ENCODE measurements around the gene DNAH12.
"Not testable (repeated sequence)": the region's sequence is repeated elsewhere in the genome, so short reads cannot be mapped to it uniquely, and the experiment has no call there.

DNAH12 gene

DNA sequence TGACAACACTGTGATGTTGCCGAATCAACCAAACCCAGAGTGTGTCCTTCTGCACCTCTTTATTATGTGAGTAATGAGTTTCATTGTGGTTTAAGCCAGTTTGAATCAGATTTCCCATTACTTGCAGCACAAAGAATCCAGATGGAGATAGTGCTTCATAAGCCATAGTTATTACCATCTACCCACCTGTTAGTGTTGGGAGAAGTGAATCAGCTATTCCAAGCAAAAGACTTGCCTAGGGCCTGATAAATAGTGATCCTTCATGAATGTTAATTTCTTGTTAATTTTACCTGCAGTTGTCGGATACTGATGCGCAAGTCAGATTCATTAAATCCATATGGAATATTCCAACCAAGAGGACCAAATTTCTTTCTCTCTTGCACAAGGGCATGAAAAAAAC, 229.9 kb downstream of the DNAH12 start:
- H3K4me3 ChIP-seq (ENCODE audit: low read depth, low read length): no peak overlapping the region
- no peaks in the 10 kb centered on the region for H3K36me3 ChIP-seq (ENCODE audit: control insufficient read depth, insufficient read depth, low read length)
- no peaks in the 10 kb centered on the region for H3K27me3 ChIP-seq (ENCODE audit: control insufficient read depth, insufficient read depth, low read length)
- H3K27ac ChIP-seq (ENCODE audit: low read depth, low read length): no peak overlapping the region
- H3K9ac ChIP-seq (ENCODE audit: low read length): no peak overlapping the region
- no peaks in the 10 kb centered on the region for H3K9me3 ChIP-seq (ENCODE audit: control insufficient read depth, insufficient read depth, low read depth, low read length)
- no peaks in the 10 kb centered on the region for H3K4me1 ChIP-seq (ENCODE audit: control insufficient read depth, insufficient read depth, low read length)

DNA sequence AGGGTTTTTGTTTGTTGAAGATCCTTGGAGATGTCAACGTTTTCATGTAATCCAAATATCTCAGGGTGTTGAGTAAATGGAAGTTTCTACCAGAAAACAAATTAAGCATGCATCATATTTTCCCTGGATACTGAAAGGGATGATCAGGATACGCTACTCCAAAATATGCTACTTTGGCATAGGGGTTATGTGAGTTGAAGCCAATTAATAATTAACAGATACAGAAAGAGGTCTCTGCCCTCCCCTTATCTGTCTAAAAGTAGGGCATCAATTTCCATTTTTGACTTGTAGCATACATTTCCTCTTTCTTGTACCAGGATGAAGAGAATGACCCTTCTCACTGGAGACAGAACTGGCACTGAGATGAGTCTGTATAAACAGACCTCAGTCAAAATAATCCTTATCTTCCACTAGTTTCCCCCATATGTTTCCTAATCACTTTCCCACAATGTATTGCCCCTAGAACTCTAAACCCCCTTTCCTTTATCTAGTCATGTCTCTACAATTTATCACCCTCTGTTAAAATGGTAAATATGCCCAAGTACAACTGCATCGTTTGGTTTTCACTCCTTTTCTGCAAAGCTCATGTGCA, 234.3 kb downstream of the DNAH12 start:
- H3K36me3 ChIP-seq (ENCODE audit: control insufficient read depth, insufficient read depth, low read length): no peaks in the 10 kb centered on the region
- no peak overlapping the region for H3K4me3 ChIP-seq (ENCODE audit: low read depth, low read length)
- H3K27me3 ChIP-seq (ENCODE audit: control insufficient read depth, insufficient read depth, low read length): no peaks in the 10 kb centered on the region
- no peaks in the 10 kb centered on the region for H3K9me3 ChIP-seq (ENCODE audit: control insufficient read depth, insufficient read depth, low read depth, low read length)
- no peak overlapping the region for H3K27ac ChIP-seq (ENCODE audit: low read depth, low read length)
- no peaks in the 10 kb centered on the region for H3K4me1 ChIP-seq (ENCODE audit: control insufficient read depth, insufficient read depth, low read length)
- no peak overlapping the region for H3K9ac ChIP-seq (ENCODE audit: low read length)

DNA sequence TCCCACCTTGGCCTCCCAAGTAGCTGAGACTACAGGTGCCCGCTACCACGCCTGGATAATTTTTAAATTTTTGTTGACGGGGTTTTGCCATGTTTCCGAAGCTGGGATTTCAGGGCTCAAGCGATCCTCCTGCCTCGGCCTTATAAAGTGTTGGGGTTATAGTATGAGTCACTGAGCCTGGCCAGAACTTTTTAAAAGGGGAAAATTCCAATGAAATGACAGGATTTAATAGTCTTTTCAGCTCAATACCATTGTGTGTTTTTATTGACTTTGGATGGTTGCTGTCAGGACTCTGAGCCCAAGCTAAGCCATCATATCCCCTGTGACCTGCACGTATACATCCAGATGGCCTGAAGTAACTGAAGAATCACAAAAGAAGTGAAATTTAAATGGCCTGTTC, 240.6 kb downstream of the DNAH12 start:
- not testable (repeated sequence) for H3K4me1 ChIP-seq (ENCODE audit: control insufficient read depth, insufficient read depth, low read length); H3K36me3 ChIP-seq (ENCODE audit: control insufficient read depth, insufficient read depth, low read length); H3K27me3 ChIP-seq (ENCODE audit: control insufficient read depth, insufficient read depth, low read length); H3K4me3 ChIP-seq (ENCODE audit: low read depth, low read length); H3K9ac ChIP-seq (ENCODE audit: low read length); H3K9me3 ChIP-seq (ENCODE audit: control insufficient read depth, insufficient read depth, low read depth, low read length); H3K27ac ChIP-seq (ENCODE audit: low read depth, low read length)

DNA sequence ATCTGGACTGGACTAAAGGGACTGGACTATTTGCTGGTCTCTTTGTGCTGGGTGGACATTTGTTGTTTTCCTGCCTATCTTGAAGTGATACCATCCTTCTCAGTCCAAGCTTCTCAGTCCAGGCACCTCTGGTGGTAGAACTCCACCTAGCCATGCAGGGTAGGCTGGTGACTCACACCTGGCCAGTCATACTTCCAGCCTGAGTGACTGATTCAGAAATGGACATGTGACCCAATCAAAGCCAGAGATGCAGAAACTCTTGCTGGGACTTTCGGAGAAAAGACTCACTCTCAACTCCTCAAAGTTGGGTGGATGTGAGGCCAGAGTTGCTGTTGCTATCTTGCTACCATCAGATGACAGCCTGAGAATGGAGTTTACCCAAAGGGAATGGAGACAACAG, 246.1 kb downstream of the DNAH12 start:
- H3K9ac ChIP-seq (ENCODE audit: low read length): no peak overlapping the region
- H3K4me1 ChIP-seq (ENCODE audit: control insufficient read depth, insufficient read depth, low read length): no peaks in the 10 kb centered on the region
- H3K9me3 ChIP-seq (ENCODE audit: control insufficient read depth, insufficient read depth, low read depth, low read length): no peaks in the 10 kb centered on the region
- no peak overlapping the region for H3K27ac ChIP-seq (ENCODE audit: low read depth, low read length)
- no peaks in the 10 kb centered on the region for H3K36me3 ChIP-seq (ENCODE audit: control insufficient read depth, insufficient read depth, low read length)
- H3K27me3 ChIP-seq (ENCODE audit: control insufficient read depth, insufficient read depth, low read length): no peaks in the 10 kb centered on the region; the same call in 1 of the 2 replicates
- no peak overlapping the region for H3K4me3 ChIP-seq (ENCODE audit: low read depth, low read length)

DNA sequence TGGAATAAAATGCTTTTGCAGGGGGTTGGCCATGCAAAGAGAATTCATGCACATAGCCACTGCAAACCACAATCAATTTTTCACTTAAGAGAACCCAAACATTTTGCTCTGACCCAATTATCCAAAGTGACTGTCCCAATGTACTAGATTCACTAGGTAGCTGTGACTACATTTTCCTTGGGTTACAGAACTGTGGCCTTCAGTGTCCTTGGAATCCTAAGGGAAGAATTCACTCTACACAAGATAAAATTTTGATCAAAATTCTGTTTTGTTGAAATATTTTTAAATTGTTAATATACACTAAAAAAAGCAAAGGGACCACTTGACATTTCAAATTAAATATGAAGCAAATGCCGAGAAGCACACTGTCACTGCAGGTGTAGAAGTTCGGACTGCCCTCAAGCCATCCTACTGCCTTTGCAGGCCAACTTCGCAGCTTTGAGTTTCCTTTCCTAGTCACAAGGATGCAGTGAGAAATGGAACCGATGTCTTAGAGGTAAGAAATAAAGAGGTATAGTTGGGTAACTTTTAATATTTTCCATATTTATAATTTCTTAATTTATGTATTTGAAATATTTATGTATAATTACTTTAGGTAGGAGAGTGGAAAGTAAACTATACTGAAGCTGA, 251.1 kb downstream of the DNAH12 start:
- Histone ChIP-seq H3K36me3 (ENCODE audit: control insufficient read depth, insufficient read depth, low read length) (no peaks in the 10 kb centered on the region), H3K9me3 (ENCODE audit: control insufficient read depth, insufficient read depth, low read depth, low read length) (no peaks in the 10 kb centered on the region), H3K27me3 (ENCODE audit: control insufficient read depth, insufficient read depth, low read length) (no peaks in the 10 kb centered on the region; the same call in 1 of the 2 replicates), H3K9ac (ENCODE audit: low read length) (no peak overlapping the region), H3K27ac (ENCODE audit: low read depth, low read length) (no peak overlapping the region), H3K4me1 (ENCODE audit: control insufficient read depth, insufficient read depth, low read length) (no peaks in the 10 kb centered on the region), H3K4me3 (ENCODE audit: low read depth, low read length) (no peak overlapping the region)

DNA sequence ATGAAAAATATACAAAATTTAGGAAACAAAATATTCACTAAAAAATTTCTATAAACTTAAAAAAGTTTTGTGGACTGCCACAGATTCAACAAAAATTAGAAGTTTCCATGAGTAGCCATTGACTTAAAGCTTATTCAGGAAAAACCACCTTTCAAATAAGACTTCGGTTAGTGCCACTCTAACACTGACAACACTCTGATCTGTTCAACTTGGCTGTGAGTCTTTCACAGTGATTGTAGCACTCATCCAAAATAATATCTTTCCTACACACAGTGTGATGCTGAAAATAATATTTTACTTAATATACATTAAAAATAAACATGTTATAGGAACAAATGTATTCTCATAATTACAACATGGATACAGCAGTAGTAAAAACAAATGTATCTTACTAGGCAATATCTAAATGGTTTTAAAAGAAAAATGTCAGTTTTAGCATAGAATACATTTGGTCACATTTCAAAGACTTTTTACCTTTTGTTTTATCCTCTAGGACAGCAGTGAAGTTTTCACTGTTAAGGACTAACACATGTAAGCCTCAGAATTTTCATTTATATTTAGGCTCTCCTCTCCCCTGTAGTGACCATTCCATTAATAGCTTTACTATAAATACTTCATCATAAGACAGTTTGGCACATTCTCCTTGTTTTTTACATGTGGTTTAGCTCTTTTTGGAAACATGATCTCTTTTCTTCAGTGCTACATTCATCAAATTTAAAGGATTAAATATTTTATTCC, 251.8 kb downstream of the DNAH12 start, which contains the start of gene ASB14:
ASB14 (minus strand) TSS at position 527 of the 738 bp plus-strand sequence. CDS start 652 bp downstream, outside the sequence.
- Histone ChIP-seq H3K4me3 (ENCODE audit: low read depth, low read length) (no peak within 1 kb of the TSS), H3K4me1 (ENCODE audit: control insufficient read depth, insufficient read depth, low read length) (no peaks in the 10 kb centered on the region), H3K36me3 (ENCODE audit: control insufficient read depth, insufficient read depth, low read length) (no peaks in the 10 kb centered on the region), H3K27ac (ENCODE audit: low read depth, low read length) (no peak within 1 kb of the TSS), H3K9ac (ENCODE audit: low read length) (no peak within 1 kb of the TSS), H3K9me3 (ENCODE audit: control insufficient read depth, insufficient read depth, low read depth, low read length) (no peaks in the 10 kb centered on the region), H3K27me3 (ENCODE audit: control insufficient read depth, insufficient read depth, low read length) (no peaks in the 10 kb centered on the region)

DNA sequence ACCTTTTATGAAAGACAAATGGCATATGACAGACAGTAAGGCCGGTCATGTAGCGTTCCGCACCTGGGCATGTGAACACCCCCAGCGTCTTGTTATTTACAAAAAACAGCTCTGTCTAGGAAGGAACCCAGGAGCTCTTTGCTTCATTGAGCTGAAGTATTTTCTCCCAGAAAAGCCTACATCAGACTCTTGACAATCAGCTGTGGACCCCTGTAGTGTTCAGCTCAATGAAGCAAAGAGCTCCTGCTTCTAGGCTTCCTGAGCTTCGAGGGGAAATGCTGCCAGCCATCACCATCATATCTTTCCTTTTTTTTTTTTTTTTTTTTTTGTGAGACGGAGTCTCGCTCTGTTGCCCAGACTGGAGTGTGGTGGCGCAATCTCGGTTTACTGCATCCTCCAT, 255.7 kb downstream of the DNAH12 start:
- H3K9ac ChIP-seq (ENCODE audit: low read length): no peak overlapping the region
- no peaks in the 10 kb centered on the region for H3K4me1 ChIP-seq (ENCODE audit: control insufficient read depth, insufficient read depth, low read length)

DNA sequence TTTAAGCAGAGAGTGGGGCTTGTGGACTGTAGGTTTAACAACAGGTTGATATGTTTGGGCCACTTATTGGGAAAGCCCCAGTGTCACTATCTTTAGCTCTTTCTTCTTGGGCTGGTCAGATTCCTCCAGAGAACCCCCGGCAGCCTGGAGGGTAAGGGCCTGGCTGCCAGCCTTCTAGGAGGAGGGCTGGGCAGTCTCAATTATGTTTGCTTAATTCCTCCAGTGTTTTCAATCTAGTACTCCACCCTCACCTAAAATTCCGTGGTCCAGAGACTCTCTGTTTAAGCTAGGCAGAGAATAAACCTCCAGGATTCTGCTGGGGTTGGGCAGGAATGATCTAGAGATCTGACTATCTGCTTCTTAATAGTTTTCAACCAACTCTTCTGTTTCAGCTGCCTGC, 256.9 kb downstream of the DNAH12 start:
- H3K36me3 ChIP-seq (ENCODE audit: control insufficient read depth, insufficient read depth, low read length): no peaks in the 10 kb centered on the region
- H3K27ac ChIP-seq (ENCODE audit: low read depth, low read length): no peak overlapping the region
- no peaks in the 10 kb centered on the region for H3K9me3 ChIP-seq (ENCODE audit: control insufficient read depth, insufficient read depth, low read depth, low read length)
- no peak overlapping the region for H3K9ac ChIP-seq (ENCODE audit: low read length)
- H3K27me3 ChIP-seq (ENCODE audit: control insufficient read depth, insufficient read depth, low read length): no peaks in the 10 kb centered on the region
- no peaks in the 10 kb centered on the region for H3K4me1 ChIP-seq (ENCODE audit: control insufficient read depth, insufficient read depth, low read length)
- H3K4me3 ChIP-seq (ENCODE audit: low read depth, low read length): no peak overlapping the region

More for the DNA sequence above, 255.7 kb downstream of the DNAH12 start:
- Histone ChIP-seq H3K27me3 (ENCODE audit: control insufficient read depth, insufficient read depth, low read length) (no peaks in the 10 kb centered on the region), H3K27ac (ENCODE audit: low read depth, low read length) (no peak overlapping the region), H3K9me3 (ENCODE audit: control insufficient read depth, insufficient read depth, low read depth, low read length) (no peaks in the 10 kb centered on the region), H3K36me3 (ENCODE audit: control insufficient read depth, insufficient read depth, low read length) (no peaks in the 10 kb centered on the region), H3K4me3 (ENCODE audit: low read depth, low read length) (no peak overlapping the region)

DNA sequence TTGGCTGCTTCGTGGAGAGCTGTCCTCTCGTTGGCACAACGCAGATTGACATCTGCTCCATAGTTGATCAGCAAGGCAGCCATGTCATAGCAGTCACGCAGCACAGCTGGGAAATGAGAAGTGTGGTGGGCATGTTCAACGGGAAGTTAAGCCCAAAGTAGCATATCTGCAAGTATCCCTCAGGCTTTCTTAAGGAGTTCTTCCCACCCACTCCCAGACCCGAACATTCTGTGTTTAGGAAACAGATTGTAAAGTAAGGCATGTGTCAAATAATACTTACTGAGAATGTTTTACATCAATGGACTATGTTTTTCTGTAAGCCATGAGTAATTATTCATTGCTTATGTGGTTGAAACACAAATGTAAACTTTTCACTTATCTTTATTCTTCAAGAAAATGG, 260.8 kb downstream of the DNAH12 start:
- Histone ChIP-seq H3K27ac (ENCODE audit: low read depth, low read length) (no peak overlapping the region), H3K27me3 (ENCODE audit: control insufficient read depth, insufficient read depth, low read length) (no peaks in the 10 kb centered on the region), H3K9me3 (ENCODE audit: control insufficient read depth, insufficient read depth, low read depth, low read length) (no peaks in the 10 kb centered on the region), H3K9ac (ENCODE audit: low read length) (no peak overlapping the region), H3K4me1 (ENCODE audit: control insufficient read depth, insufficient read depth, low read length) (no peaks in the 10 kb centered on the region), H3K4me3 (ENCODE audit: low read depth, low read length) (no peak overlapping the region), H3K36me3 (ENCODE audit: control insufficient read depth, insufficient read depth, low read length) (no peaks in the 10 kb centered on the region)

DNA sequence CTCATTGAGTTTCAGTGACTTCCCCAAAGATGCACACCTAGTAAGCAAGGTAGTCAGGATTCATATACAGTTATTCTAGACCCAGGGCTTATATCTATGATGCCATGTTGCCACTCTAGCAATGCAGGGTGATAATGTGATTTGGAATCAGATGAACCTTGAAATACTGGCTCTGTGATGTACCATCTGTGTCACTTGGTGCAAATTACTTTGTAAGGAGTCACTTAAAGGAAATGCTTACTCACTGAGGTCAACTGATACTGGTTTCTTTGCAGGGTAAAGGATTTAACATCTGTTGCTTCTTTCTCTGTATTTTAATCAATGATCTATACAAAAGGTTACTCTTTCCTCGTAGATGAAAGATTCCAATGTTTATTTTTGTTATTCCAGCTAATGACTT, 262.4 kb downstream of the DNAH12 start:
- no peaks in the 10 kb centered on the region for H3K4me1 ChIP-seq (ENCODE audit: control insufficient read depth, insufficient read depth, low read length)
- H3K27me3 ChIP-seq (ENCODE audit: control insufficient read depth, insufficient read depth, low read length): no peaks in the 10 kb centered on the region
- no peak overlapping the region for H3K9ac ChIP-seq (ENCODE audit: low read length)
- H3K27ac ChIP-seq (ENCODE audit: low read depth, low read length): no peak overlapping the region
- no peak overlapping the region for H3K4me3 ChIP-seq (ENCODE audit: low read depth, low read length)
- no peaks in the 10 kb centered on the region for H3K9me3 ChIP-seq (ENCODE audit: control insufficient read depth, insufficient read depth, low read depth, low read length)
- no peaks in the 10 kb centered on the region for H3K36me3 ChIP-seq (ENCODE audit: control insufficient read depth, insufficient read depth, low read length)

DNA sequence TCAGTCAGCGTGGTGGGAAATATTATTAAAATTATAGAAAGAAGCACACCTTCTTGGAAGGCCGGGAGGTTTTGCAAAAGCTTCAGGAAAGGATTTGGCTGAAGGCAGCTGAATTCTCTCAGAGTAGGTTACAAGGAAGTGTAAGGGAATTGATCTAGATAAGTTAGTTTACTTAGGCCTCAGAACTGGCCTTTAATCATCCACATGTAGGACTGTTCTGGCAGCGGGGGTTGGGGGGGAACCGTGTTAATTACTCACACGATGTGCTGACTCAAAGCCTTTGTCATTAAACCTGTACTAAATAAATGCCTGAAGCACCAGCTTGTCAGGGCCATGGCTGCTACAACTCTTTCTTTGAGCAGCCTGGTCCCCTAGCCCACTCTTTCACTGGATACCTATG, 264.5 kb downstream of the DNAH12 start:
- no peaks in the 10 kb centered on the region for H3K9me3 ChIP-seq (ENCODE audit: control insufficient read depth, insufficient read depth, low read depth, low read length)
- no peak overlapping the region for H3K4me3 ChIP-seq (ENCODE audit: low read depth, low read length)
- no peak overlapping the region for H3K27ac ChIP-seq (ENCODE audit: low read depth, low read length)
- no peak overlapping the region for H3K9ac ChIP-seq (ENCODE audit: low read length)
- no peaks in the 10 kb centered on the region for H3K4me1 ChIP-seq (ENCODE audit: control insufficient read depth, insufficient read depth, low read length)
- no peaks in the 10 kb centered on the region for H3K27me3 ChIP-seq (ENCODE audit: control insufficient read depth, insufficient read depth, low read length)
- no peaks in the 10 kb centered on the region; the same call in 1 of the 2 replicates for H3K36me3 ChIP-seq (ENCODE audit: control insufficient read depth, insufficient read depth, low read length)

Measured in HUES6 (cell line).